Mesenchymal stem cell (in vitro differentiated cells and primary cell): ENCODE data around the gene KIFBP.

Source experiments
- DNase-seq: peaks from one replicate; pipeline ENCODE4 v3.0.0-alpha.2; 2013
- H2AFZ ChIP-seq: one replicate; pipeline ENCODE4 v1.6.1; 2013; ENCODE audit warnings: low read depth, mild to moderate bottlenecking, control low read depth, inconsistent platforms, low read length, moderate library complexity
- H2AK5ac ChIP-seq: 2 replicates; pipeline ENCODE4 v1.6.1; 2013; ENCODE audit warnings: low read length, moderate library complexity, mild to moderate bottlenecking, inconsistent platforms; ENCODE audit not compliant: severe bottlenecking
- H2BK120ac ChIP-seq: one replicate; pipeline ENCODE4 v1.6.1; 2013; ENCODE audit warnings: low read depth, mild to moderate bottlenecking, inconsistent platforms, low read length, moderate library complexity
- H2BK12ac ChIP-seq, 2 experiments: one replicate each; pipeline ENCODE4 v1.6.1; 2013; ENCODE audit warnings: inconsistent platforms in 2 of 2, low read length in 2 of 2, mild to moderate bottlenecking in 2 of 2, moderate library complexity in 2 of 2, control low read depth in 1 of 2
- H2BK15ac ChIP-seq: one replicate; pipeline ENCODE4 v1.6.1; 2013; ENCODE audit warnings: mild to moderate bottlenecking, low read depth, inconsistent platforms; ENCODE audit not compliant: poor library complexity, severe bottlenecking
- H2BK5ac ChIP-seq: 2 replicates; pipeline ENCODE4 v1.6.1; 2013; ENCODE audit warnings: low read depth, mild to moderate bottlenecking, low read length, control low read depth, inconsistent platforms; ENCODE audit not compliant: poor library complexity, severe bottlenecking
- H3K14ac ChIP-seq, 2 experiments: one replicate each; pipeline ENCODE4 v1.6.1; 2013; ENCODE audit warnings: inconsistent platforms in 2 of 2, low read length in 2 of 2, control low read depth in 1 of 2, mild to moderate bottlenecking in 1 of 2, moderate library complexity in 1 of 2
- H3K18ac ChIP-seq, 2 experiments: one replicate each; pipeline ENCODE4 v1.6.1; 2013; ENCODE audit warnings: inconsistent platforms in 2 of 2, low read length in 2 of 2, control low read depth in 1 of 2, low read depth in 1 of 2, mild to moderate bottlenecking in 1 of 2
- H3K23ac ChIP-seq, 2 experiments: one replicate each; pipeline ENCODE4 v1.6.1; 2013; ENCODE audit warnings: inconsistent platforms in 2 of 2, low read length in 2 of 2, mild to moderate bottlenecking in 2 of 2, moderate library complexity in 2 of 2, control low read depth in 1 of 2
- H3K27ac ChIP-seq: 2 replicates; pipeline ENCODE4 v1.5.1; 2013; ENCODE audit warnings: mild to moderate bottlenecking, moderate library complexity, low read length, control low read depth, inconsistent platforms; ENCODE audit not compliant: poor library complexity, severe bottlenecking
- H3K27me3 ChIP-seq, 2 experiments: 2 replicates each; pipeline versions ENCODE4 v1.6.1 to v1.7.0; 2013; ENCODE audit warnings: low read length in 2 of 2, mild to moderate bottlenecking in 2 of 2, moderate library complexity in 2 of 2, control low read depth in 1 of 2, inconsistent platforms in 1 of 2; ENCODE audit not compliant: control insufficient read depth in 1 of 2, insufficient read depth in 1 of 2
- H3K36me3 ChIP-seq, 2 experiments: 2 replicates each; pipeline versions ENCODE4 v1.6.1 to v1.7.0; 2013; ENCODE audit warnings: low read length in 2 of 2, control low read depth in 1 of 2, inconsistent platforms in 1 of 2, low read depth in 1 of 2, mild to moderate bottlenecking in 1 of 2; ENCODE audit not compliant: insufficient read depth in 2 of 2, control insufficient read depth in 1 of 2
- H3K4ac ChIP-seq, 2 experiments: one replicate each; pipeline ENCODE4 v1.6.1; 2013; ENCODE audit warnings: inconsistent platforms in 2 of 2, low read length in 2 of 2, mild to moderate bottlenecking in 2 of 2, moderate library complexity in 2 of 2, control low read depth in 1 of 2, low read depth in 1 of 2
- H3K4me1 ChIP-seq: 2 replicates; pipeline ENCODE4 v1.6.1; 2013; ENCODE audit warnings: low read depth, low read length, control low read depth; ENCODE audit not compliant: control insufficient read depth, insufficient read depth
- H3K4me2 ChIP-seq: 2 replicates; pipeline ENCODE4 v1.6.1; 2013; ENCODE audit warnings: low read length, mild to moderate bottlenecking, inconsistent platforms; ENCODE audit not compliant: poor library complexity, severe bottlenecking
- H3K4me3 ChIP-seq, 2 experiments: 2 replicates each; pipeline versions ENCODE4 v1.5.1 to v1.7.0; 2013; ENCODE audit warnings: low read length in 2 of 2, mild to moderate bottlenecking in 2 of 2, control low read depth in 1 of 2, low read depth in 1 of 2; ENCODE audit not compliant: insufficient read depth in 1 of 2
- H3K79me1 ChIP-seq: replicated peaks from 2 replicates; pipeline ENCODE4 v1.6.1; 2013; ENCODE audit warnings: mild to moderate bottlenecking, control low read depth, low read length, inconsistent platforms; ENCODE audit not compliant: poor library complexity, severe bottlenecking
- H3K9ac ChIP-seq: 2 replicates; pipeline ENCODE4 v1.7.0; 2013; ENCODE audit warnings: mild to moderate bottlenecking, low read length, moderate library complexity
- H3K9me3 ChIP-seq: 2 replicates; pipeline ENCODE4 v1.7.0; 2013; ENCODE audit warnings: mild to moderate bottlenecking, low read length; ENCODE audit not compliant: control insufficient read depth
- H4K8ac ChIP-seq: one replicate; pipeline ENCODE4 v1.6.1; 2013; ENCODE audit warnings: inconsistent platforms, mild to moderate bottlenecking, low read length, moderate library complexity
- H4K91ac ChIP-seq: one replicate; pipeline ENCODE4 v1.6.1; 2013; ENCODE audit warnings: mild to moderate bottlenecking, low read length, inconsistent platforms
- WGBS: methylation state at CpG from one replicate; pipeline ENCODE4 v1.1.7; 2013; ENCODE audit warnings: mixed read lengths; 5-methylcytosine and 5-hydroxymethylcytosine counted together

The KIFBP gene

DNA sequence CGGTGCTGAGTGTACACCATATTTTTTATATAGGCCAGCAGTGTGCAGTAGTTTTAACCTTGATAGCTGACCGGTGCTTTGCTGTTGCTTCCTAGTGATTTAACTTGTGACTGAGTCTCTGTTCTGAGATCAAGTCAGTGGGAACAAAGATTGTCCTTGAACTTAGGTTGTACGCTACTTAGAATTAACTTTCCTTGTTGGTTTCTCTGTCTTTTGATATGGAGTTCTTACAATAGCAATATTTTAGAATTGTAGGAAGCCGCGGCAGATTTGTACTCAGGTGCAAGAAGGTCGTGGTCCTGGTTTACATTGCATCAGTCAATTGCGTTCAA, 31.4 kb upstream of the KIFBP start:
- H3K9me3 ChIP-seq = no peaks in the 10 kb centered on the region
- 41% methylated on average over 7 of the region's 7 CpGs for WGBS
- DNase-seq = no peak
- no peak overlapping the region for H3K14ac ChIP-seq
- peak overlapping the region; percentile 98 for H3K9ac ChIP-seq
- no peaks in the 10 kb centered on the region for H3K27me3 ChIP-seq
- H4K8ac ChIP-seq = no peak overlapping the region
- H3K4me2 ChIP-seq = peak overlapping the region; percentile 55
- H3K4me3 ChIP-seq = peak overlapping the region; percentile 84 to 95
- no peak overlapping the region for H2BK12ac ChIP-seq
- peak overlapping the region in 1 of 2 experiments; percentile 15 for H3K4ac ChIP-seq
- no peak overlapping the region for H2AFZ ChIP-seq
- H2AK5ac ChIP-seq = no peak overlapping the region
- H3K23ac ChIP-seq = no peak overlapping the region
- no peak overlapping the region for H2BK15ac ChIP-seq
- no peak overlapping the region for H3K27ac ChIP-seq
- no peak overlapping the region for H2BK120ac ChIP-seq
- peaks cover 3% of the 10 kb centered on the region for H3K79me1 ChIP-seq
- no peak overlapping the region for H2BK5ac ChIP-seq
- peaks cover 1 to 31% of the 10 kb centered on the region in 2 experiments for H3K36me3 ChIP-seq
- H3K4me1 ChIP-seq = peaks cover 5% of the 10 kb centered on the region
- peak overlapping the region in 1 of 2 experiments; percentile 8 for H3K18ac ChIP-seq
- no peak overlapping the region for H4K91ac ChIP-seq

GRCh38 chr10:68957654-68958053, 30.9 kb upstream of the KIFBP start:
- Histone ChIP-seq H3K27ac (no peak overlapping the region), H2BK15ac (no peak overlapping the region), H4K91ac (no peak overlapping the region), H3K79me1 (peaks cover 5% of the 10 kb centered on the region), H3K23ac (no peak overlapping the region), H3K27me3 (no peaks in the 10 kb centered on the region), H3K9ac (peak overlapping the region; percentile 98), H3K4me3 (peak overlapping the region in 1 of 2 experiments; percentile 95), H3K9me3 (no peaks in the 10 kb centered on the region), H2AK5ac (no peak overlapping the region), H3K18ac (no peak overlapping the region), H3K4me1 (peaks cover 5% of the 10 kb centered on the region), H2BK5ac (no peak overlapping the region), H3K4me2 (peak overlapping the region; percentile 55), H2BK120ac (no peak overlapping the region), H2AFZ (no peak overlapping the region), H3K36me3 (peaks cover 0 to 35% of the 10 kb centered on the region in 2 experiments), H3K4ac (no peak overlapping the region), H2BK12ac (no peak overlapping the region), H3K14ac (no peak overlapping the region), H4K8ac (no peak overlapping the region)
- 80% methylated on average over 3 of the region's 3 CpGs for WGBS
- DNase-seq = peak; percentile 18

DNA sequence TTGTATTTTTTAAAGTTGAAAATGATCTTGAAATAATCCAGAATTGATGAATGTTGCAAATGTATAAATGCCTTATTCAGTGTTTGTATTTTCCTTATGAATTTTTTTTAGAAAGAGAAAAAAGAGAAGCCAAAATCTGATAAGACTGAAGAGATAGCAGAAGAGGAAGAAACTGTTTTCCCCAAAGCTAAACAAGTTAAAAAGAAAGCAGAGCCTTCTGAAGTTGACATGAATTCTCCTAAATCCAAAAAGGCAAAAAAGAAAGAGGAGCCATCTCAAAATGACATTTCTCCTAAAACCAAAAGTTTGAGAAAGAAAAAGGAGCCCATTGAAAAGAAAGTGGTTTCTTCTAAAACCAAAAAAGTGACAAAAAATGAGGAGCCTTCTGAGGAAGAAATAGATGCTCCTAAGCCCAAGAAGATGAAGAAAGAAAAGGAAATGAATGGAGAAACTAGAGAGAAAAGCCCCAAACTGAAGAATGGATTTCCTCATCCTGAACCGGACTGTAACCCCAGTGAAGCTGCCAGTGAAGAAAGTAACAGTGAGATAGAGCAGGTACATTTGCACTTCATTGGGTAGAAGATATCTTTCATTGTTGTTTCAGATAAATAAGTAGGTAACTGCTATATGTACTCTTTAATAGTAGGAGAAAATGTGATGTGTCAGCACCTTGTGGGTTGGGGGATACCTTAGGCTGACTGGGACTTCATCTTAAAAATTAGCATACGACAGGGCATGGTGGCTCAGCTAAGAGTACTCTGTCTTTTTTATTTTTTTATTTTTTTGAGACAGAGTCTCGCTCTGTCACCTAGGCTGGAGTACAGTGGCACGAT, 28.7 kb upstream of the KIFBP start:
- peaks cover 4% of the 10 kb centered on the region for H3K79me1 ChIP-seq
- H3K27ac ChIP-seq = no peak overlapping the region
- no peak overlapping the region for H3K14ac ChIP-seq
- H3K4me3 ChIP-seq = no peak overlapping the region
- DNase-seq = no peak
- H3K36me3 ChIP-seq = peaks cover 15 to 52% of the 10 kb centered on the region in 2 experiments
- peak overlapping the region; percentile 42 for H3K9ac ChIP-seq
- no peak overlapping the region for H2AK5ac ChIP-seq
- H2BK5ac ChIP-seq = no peak overlapping the region
- H2BK12ac ChIP-seq = no peak overlapping the region
- no peak overlapping the region for H3K4me2 ChIP-seq
- no peak overlapping the region for H4K91ac ChIP-seq
- peaks cover 2% of the 10 kb centered on the region for H3K4me1 ChIP-seq
- no peak overlapping the region for H2AFZ ChIP-seq
- H3K27me3 ChIP-seq = no peaks in the 10 kb centered on the region
- H3K23ac ChIP-seq = no peak overlapping the region
- 88% methylated on average over 4 of the region's 4 CpGs for WGBS
- no peak overlapping the region for H3K18ac ChIP-seq
- H4K8ac ChIP-seq = no peak overlapping the region
- H2BK15ac ChIP-seq = no peak overlapping the region
- H2BK120ac ChIP-seq = no peak overlapping the region
- H3K9me3 ChIP-seq = no peaks in the 10 kb centered on the region
- no peak overlapping the region for H3K4ac ChIP-seq

DNA sequence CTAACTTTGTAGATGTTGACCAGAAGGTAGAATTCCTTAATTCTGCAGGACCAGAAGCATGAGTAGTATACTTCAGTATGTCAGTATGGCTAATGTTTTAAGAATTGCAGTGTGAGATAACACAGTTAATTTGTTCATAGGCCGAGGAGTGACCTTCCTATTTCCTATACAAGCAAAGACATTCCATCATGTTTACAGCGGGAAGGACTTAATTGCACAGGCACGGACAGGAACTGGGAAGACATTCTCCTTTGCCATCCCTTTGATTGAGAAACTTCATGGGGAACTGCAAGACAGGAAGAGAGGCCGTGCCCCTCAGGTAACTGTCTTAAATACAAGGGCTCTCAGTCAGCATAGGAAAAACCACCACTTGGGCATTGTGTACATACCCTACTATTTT, 25.5 kb upstream of the KIFBP start:
- Histone ChIP-seq H3K4me2 (no peak overlapping the region), H2AK5ac (no peak overlapping the region), H4K8ac (no peak overlapping the region), H3K4ac (no peak overlapping the region), H3K27ac (no peak overlapping the region), H2BK12ac (no peak overlapping the region), H2AFZ (no peak overlapping the region), H3K9me3 (no peaks in the 10 kb centered on the region), H4K91ac (no peak overlapping the region), H2BK15ac (no peak overlapping the region), H2BK120ac (no peak overlapping the region), H3K27me3 (no peaks in the 10 kb centered on the region), H3K36me3 (peaks cover 31 to 84% of the 10 kb centered on the region in 2 experiments), H3K79me1 (peaks cover 8% of the 10 kb centered on the region), H3K18ac (no peak overlapping the region), H3K14ac (no peak overlapping the region), H3K4me3 (no peak overlapping the region), H3K9ac (no peak overlapping the region), H2BK5ac (no peak overlapping the region), H3K4me1 (no peaks in the 10 kb centered on the region), H3K23ac (no peak overlapping the region)
- DNase-seq = no peak
- 78% methylated on average over 4 of the region's 4 CpGs for WGBS
